ENCODE data around the gene CYSTM1.

- TF ChIP-seq CTCF (IDR thresholded peaks at IDR 0.05; ENCODE audit: low read depth, low read length) (no peak), POLR2A (IDR thresholded peaks at IDR 0.05; ENCODE audit: extremely low read depth, insufficient read length) (no peak), MYC (IDR thresholded peaks at IDR 0.05; ENCODE audit: low read depth, low read length) (no peak), MAX (IDR thresholded peaks at IDR 0.05; ENCODE audit: low read depth, low read length) (no peak)
Observed at GRCh38 chr5:140275837-140276236, 100.8 kb downstream of the CYSTM1 start.

All from NB4 (cell line).